ENCODE data around the gene OR1F1.
"Not testable (repeated sequence)": the region's sequence is repeated elsewhere in the genome, so short reads cannot be mapped to it uniquely, and the experiment has no call there.

The OR1F1 gene

DNA sequence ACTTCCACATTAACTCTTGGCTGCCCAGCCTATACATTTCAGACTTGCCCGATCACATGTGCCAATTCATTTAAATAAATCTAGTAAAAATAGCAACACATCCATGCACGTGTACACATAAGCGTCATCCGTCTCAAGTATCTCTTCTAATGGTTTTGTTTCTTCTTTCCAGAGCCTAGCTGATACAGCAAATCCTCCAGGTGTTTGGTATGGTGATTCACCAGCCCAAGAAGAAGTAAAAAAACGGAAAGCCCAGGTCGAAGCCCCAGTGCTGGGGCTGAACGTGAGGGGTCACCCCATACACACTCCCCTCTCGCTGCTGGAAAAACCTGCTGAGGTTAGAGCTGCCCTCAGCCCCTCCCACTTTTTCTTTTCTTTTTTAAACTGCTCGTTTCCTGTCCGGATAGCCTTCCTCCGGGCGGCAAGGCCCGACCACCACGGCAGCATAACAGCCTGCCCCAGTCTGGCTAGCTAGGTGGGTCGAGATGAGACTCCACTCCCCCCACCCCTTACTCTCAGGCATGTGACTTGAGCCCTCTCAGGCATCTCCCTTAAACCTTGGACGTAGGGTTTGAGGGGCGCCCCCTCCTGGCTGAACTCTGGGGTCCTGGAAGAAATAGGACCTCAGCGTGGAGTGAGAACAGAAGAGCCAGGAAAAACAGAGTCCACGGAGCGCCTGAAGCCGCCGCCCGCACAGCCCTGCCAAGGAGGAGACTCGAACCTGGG is 13.9 kb upstream of the OR1F1 start:
- no peak for DNase-seq (ENCODE audit: low read depth in 2 of 2)

DNA sequence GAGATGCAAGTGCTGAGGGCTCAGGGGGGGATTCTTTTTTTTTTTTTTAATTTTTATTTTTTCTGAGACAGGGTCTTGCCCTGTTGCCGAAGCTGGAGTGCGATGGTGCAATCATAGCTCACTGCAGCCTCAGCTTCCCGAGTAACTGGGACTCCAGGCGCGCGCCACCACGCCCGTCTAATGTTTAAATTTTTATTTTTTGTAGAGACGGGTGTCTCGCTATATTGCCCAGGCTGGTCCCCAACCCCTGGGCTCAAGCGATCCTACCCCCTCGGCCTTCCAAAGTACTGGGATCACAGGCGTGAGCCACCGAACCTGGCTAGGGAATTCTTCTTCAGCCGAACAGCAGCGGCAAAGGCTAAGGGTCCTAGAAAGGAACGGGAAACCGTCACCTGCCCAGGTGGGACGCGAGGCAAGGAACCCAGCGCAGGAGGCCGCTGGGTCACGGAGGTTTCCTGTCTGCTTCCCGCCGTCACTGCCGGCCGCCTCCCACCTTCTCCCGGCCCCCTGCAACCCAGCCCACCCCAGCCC is 13.3 kb upstream of the OR1F1 start:
- no peak for DNase-seq (ENCODE audit: low read depth in 2 of 2)

DNA sequence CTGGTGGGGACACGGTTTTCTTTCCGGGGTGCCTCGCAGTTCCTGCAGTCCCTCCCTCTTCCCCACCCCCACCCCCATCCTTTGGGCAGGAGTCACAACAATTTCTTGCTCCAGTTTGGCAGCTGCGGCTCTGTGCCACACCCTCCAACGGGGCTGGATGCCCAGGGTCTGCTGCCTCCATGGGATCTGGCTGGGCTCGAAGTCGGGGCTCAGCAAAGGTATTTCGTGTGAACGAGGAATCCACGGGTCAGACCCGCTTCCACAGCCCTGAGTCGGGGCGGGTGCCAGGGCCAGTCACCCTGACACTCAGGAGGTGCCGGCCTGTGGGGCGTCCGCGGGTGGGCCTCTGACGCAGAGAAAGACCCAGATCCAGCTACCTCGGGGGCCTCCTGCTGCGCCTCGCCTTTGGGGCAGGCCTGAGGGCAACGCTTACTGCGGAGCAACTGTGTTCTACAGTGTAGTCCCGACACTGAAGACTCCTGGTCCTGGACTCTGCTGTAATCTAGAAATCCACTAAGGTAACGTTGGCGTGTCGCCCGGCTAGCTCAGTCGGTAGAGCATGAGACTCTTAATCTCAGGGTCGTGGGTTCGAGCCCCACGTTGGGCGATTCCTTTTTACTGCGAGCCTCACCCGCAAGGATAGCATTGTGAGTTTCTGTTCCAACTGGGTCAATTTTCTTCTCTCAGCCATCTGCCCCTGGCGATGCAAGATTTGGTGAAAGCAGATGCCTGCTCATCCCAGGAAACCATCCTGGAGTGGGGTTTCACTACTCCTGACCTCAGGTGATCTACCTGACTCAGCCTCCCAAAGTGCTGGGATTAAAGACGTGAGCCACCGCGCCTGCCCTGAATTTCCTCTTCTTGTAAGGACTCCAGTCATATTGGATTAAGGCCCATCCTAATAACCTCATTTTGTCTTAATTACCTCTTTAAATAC is 12.6 kb upstream of the OR1F1 start:
- no peak for DNase-seq (ENCODE audit: low read depth in 2 of 2)

DNA sequence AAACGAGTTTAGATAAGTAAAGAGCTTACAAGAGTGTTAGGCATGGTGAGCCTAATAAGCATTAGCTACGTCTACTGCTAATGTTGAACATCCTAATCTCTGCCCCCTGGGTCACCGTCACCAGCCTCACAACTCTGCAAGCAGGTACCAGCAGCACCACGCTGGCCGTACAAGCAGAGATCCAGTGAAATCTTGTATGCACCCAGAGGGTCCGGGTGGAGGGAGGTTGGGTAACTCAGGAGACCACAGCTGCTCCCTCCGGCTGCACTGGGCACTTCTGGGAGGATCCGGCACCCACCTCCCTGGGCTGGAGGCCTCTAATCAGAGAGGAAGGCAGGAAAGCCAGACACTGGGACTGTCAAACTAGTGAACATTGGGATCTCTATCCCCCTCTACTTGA is 8.4 kb upstream of the OR1F1 start:
- DNase-seq (ENCODE audit: low read depth in 2 of 2) = no peak

DNA sequence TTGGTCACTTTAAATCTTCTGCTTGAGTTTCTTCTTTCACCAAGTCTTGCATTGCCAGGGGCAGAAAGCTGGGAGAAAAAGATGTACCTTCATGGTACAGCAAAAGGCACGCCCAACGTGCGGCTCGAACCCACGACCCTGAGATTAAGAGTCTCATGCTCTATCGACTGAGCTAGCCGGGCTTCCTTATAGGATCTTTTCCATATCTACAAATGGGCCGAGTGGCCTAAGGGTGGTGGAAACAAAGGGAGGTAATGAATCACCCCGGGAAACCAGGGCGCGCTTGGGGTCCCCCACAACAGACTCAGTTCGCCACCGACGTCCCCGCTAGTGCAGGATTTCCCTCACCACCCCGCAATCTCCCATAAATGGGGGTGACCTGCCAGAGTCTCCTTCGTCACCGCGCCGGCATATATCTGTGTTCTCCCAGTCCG is 7.5 kb upstream of the OR1F1 start:
- no peak for DNase-seq (ENCODE audit: low read depth in 2 of 2)

DNA sequence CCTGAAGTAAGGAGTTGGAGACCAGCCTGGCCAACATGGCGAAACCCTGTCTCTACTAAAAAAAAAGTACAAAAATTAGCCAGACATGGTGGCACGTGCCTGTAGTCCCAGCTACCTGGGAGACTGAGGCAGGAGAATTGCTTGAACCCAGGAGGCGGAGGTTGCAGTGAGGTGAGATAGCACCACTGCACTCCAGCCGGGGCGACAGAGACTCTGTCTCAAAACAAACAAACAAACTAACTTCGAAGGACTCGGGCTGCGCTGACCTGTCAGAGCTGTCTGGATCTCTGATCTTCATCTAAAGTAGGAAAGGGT is 5.8 kb upstream of the OR1F1 start:
- not testable (repeated sequence) for DNase-seq (ENCODE audit: low read depth in 2 of 2)

DNA sequence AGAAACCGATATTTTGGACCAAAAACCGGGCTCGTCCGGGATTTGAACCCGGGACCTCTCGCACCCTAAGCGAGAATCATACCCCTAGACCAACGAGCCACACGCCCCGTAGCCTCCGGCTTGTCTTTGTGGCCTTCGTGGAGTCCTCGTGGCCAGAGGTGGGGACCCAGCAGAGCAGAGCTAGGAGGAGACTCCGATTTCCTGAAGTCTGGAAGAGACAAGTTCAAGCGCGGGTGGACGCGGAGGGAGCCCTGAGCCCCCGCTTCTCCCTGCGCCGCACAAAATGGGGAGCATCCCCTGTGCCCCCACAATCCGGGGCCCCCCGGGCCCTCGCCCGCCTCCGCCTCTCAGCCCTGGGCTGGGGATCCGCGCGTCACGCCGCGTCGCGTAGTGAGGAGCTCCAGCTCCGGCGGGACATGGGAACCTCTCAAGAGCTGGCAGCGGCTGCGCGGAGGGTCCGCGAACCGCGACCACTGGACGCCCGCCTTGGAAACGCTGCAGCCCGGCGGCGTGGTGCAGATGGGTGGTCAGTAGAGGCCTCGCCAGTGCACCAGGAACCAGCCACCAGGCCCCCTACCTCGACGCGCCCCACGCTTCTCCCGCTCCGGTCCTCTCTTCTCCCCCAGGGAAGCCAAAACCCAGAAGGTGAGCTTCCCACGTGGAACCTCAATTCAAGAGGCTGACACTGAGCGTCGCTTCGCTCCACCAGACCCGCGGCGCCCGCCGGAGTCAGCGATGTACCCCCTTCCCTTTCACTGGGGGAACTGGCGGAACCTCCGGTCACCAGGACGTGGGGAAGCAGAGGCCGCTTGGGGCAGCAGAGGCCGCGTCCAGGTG is 5.2 kb upstream of the OR1F1 start:
- peak in 1 of 2 donors; percentile 51 for DNase-seq (ENCODE audit: low read depth in 2 of 2)

DNA sequence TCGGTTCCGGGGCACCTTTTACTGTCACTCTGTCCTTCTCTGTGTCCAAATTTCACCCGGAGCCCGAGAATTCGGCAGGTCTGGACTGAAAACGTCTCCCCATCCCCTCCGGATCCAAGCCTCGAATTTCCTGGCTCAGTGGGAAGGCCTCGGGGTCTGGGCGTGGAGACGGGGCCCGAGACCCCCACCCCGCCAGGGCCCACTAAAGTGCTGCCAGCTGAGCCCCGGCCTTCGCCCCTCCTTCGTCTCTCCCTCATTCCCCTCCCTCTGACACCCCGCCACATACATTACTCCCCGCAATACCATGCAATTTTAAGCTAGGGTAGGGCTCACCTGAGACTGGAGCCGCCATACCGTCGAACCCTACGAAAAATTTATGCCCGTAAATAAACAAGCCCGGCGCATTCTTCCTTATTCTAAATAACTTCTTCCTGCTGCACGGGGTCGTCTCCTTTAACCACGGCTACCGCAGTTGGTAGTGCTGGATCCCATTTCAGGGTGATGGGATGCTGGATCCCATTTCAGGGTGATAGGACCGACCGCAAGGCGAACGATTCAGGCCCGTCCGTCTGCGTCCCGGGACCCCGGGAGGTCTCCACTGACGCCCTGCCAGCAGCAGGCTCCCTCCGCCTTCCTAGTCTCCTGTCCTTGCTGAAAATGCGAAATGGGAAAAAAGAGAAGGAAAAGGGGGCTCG is 4.4 kb upstream of the OR1F1 start:
- no peak for DNase-seq (ENCODE audit: low read depth in 2 of 2)

DNA sequence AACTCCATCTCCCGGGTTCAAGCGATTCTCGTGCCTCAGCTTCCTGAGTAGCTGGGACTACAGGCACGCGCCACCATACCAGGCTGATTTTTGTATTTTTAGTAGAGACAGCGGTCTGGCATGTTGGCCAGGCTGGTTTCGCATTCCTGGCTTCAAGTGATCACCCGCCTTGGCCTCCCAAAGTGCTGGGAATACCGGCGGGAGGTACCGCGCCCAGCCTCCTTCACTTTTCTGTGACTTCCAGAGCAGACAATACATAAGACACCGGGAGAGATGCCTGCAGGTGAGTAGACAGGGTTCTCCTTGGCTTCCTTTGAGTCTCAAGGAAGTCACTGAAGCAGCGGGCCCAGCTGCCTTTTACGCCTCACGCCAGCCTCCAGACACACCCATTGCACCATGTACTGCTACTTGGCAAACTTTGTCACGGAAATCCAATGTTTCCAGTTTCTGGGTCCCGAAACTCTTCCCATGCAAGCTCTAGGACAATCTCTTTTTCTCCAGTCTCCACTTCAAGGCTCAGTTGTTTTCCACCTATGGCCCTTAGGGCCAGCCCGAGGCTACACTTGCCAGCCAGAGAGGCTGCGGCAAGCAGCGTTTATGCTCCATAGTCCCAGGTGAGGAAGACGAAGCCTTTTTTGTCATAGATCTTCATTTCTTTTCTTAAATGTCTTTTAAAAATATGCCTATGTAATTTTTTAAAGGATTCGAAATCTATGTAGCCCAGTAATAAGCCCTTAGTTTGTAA is 886 bp upstream of the OR1F1 start:
- DNase-seq (ENCODE audit: low read depth in 2 of 2) = no peak

DNA sequence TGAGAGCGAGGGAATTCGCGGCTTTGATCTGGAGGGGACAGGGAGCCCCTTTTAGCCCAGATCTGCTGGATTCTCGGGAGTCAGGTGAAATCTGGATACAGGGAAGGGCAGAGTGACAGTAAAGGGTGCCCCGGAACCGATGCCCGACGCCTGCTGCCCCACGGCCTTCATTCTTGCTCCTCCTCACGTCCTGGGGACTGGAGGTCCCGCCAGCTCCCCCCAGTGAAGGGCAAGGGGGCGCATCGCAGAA is 596 bp downstream of the OR1F1 start:
- no peak for DNase-seq (ENCODE audit: low read depth in 2 of 2)

DNA sequence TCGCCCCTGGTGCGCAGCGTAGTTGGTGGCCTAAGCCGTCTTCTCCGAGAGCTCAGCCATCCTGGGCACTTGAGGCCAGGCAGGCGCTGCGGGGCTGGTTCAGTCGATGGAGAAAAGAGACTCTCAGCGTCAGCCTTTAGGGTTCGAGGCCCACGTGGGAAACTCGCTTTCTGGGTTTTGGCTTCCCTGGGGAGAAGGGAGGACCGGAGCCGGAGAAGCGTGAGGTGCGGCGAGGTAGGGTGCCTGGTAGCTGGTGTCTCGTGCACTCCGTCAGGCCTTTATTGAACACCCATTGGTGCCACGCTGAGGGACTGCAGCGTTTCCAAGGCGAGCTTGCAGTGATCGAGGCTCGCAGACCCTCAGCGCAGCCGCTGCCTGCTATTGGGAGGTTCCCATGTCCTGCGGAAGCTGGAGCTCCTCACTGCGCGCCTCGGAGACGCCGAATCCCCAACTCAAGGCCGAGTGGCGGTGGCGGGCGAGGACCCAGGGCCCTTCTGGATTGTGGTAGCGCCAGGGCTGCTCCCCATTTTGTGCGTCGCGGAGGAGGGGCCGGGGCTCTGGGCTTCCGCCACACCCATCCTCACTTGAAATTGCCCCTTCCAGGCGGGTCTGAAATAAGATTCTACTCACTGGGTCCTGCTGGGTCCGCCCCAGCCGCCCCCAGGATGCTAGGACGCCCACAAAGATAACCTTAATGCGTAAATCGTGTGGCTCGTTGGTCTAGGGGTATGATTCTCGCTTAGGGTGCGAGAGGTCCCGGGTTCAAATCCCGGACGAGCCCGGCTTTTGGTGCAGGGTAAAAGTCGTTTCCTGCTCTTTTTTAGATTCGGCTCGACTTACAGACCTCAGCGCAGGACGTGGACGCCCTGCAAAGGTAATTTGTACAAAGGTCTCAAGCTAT is 1.2 kb downstream of the OR1F1 start:
- peak in 1 of 2 donors; percentile 47 for DNase-seq (ENCODE audit: low read depth in 2 of 2)

DNA sequence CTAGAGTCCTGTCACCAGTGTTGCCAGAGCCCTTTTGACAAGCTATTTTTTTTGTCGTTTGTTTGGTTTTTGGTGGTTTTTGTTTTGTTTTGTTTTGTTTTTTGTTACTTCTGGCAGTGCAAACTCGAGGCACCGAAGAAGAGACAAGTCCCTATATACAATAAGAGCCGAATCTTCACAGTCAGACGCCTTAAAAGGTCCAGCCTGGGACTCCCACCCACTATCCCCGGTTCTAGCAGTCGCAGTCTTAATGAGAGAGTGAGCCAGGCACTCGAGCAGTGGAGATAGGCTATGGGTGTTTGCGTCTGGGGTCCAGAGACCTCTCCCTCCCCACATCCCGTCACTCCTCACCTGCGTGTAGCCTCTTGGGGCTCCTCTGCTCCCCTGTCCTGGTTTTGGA is 1.9 kb downstream of the OR1F1 start:
- DNase-seq (ENCODE audit: low read depth in 2 of 2) = no peak

DNA sequence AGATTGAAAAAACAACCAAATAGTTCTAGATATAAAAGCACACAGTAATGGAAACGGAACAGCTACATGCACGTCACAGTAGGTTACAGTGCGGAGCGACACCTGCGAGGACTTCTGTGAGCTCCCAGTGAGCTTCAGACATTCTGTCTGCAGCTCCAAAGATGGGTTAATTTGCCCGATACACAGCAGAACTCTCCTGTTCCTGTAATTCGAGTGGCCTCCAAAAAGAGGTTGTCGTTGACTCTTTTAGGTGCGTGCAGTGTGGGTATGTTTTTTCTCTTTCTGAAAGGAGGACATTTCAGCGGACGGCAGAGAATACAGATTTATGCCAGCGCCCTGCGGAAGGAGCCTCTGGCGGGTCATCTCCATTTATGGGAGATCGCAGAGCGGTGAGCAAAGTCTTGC is 2.9 kb downstream of the OR1F1 start:
- no peak for DNase-seq (ENCODE audit: low read depth in 2 of 2)

DNA sequence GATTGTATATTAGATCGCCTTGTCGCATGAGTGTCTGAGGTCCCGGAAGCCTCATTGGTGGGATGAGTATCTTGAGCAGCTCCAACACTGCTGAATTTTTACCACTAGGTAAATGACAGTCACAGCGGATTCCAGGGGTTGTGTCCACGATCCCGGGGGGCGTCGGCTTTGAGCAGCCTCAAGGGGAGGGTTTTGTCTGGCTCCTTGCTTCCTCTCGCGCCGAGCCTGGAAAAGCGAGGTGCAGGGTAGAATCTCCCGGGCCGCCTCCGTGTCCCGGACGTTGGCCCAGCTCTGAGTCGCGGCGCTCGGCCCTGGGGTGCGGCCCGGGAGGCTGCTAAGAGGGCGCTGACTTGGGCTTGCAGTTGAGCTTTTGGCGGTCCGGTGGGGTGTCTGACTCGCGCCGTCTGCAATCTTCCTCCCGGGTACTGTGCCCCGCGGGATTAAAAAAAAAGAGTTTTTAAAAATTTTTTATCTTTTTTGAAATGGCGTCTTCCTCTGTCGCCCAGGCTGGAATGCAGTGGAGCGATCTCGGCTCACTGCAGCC is 4.5 kb downstream of the OR1F1 start:
- no peak for DNase-seq (ENCODE audit: low read depth in 2 of 2)

DNA sequence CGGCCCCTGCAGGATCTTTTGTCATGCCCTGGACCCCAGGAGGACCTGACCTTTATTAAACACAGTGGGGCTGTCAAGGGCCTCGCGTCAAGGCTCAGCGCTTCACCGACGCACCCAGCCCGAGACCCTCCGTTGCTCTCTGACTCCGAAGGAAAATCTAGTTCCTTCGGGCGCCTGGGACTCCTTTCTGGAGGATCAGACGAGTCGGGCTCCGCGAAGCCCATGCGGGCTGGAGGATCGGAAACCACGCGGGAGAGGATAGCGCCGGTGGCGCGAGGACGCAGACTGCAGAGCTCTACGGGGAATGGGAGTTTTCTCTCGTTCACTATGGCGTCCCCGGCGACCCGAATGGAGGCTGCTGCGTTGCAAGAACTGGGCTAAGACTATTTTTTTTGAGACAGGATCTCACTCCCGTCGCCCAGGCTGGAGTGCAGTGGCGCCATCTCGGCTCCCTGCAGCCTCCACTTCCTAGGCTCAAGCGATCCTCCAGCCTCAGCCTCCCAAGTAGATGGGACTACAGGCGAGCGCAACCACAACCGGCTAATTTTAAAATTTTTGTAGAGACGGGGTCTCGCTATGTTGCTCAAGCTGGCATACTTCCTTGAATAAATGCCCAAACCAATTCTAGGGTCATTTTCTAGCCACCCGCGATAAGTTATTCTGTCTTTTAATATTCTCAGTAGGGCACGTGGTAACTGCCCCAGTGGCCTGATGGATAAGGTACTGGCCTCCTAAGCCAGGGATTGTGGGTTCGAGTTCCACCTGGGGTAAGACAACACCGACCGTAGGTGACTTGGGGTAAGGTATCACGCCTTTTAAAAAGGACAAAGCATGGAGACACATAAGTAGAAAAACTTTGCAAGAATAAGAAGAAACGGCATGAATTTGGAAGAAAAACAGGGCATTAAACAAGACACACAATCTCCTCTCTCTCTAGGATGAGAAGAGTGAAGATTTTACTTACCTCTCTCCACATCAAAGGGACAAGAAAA is 5.5 kb downstream of the OR1F1 start:
- DNase-seq (ENCODE audit: low read depth in 2 of 2) = no peak

DNA sequence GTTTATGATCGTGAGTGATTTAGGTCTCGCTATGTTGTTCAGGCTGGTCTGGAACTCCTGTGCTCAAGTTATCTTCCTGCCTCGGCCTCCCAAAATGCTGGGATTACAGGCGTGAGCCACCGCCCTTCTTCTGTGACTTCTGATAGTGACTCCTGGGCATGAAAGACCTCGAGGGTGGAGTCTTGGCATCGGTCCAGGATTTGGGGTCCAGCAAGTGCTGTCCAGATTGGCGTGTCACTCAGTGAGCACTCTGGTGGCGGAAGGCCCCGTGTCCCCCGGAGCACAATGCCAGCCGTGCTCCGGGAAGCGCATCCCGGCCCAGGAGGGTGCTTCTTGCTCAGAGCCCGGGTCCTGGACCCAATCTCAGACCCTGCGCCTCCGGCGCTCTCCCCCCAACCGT is 6.8 kb downstream of the OR1F1 start:
- no peak for DNase-seq (ENCODE audit: low read depth in 2 of 2)

DNA sequence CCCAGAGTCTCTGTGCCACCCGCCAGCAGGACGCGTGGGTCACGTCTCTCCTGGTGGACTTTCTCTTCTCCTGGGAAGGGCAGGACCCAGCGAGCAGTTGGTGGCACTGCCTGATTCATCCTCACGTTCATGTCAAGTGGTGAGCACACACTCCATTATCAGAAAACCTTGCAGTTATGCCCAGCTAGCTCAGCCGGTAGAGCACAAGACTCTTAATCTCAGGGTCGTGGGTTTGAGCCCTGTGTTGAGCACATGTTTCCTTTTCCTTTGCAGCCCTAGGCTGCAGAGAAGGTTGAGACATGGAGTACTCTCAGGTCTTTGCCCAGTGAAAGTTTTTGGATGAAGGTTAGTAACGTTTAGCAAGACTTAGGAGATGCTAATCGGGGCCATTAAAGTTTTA is 8.0 kb downstream of the OR1F1 start:
- DNase-seq (ENCODE audit: low read depth in 2 of 2) = no peak

DNA sequence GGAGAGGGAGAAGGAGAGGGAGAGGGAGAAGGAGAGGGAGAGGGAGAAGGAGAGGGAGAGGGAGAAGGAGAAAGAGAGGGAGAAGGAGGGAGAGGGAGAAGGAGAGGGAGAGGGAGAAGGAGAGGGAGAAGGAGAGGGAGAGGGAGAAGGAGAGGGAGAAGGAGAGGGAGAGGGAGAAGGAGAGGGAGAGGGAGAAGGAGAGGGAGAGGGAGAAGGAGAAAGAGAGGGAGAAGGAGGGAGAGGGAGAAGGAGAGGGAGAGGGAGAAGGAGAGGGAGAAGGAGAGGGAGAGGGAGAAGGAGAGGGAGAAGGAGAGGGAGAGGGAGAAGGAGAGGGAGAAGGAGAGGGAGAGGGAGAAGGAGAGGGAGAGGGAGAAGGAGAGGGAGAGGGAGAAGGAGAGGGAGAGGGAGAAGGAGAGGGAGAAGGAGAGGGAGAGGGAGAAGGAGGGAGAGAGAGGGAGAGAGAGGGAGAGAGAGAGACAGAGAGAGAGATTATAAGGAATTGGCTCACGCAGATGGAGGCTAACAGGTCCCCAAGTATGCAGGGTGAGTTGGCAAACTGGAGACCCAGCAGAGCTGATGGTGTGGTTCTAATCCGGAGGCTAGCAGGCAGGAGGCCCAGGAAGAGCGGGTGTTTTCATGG is 9.8 kb downstream of the OR1F1 start:
- DNase-seq (ENCODE audit: low read depth in 2 of 2) = not testable (repeated sequence)

All from stimulated activated CD4-positive, alpha-beta T cell treated with anti-CD3 and anti-CD28 coated beads, Interleukin-1b, Interleukin-23, amount 100 ng/mL, for 4 hours (primary cell).